IPS-20b (cell line): ENCODE measurements around the gene URGCP.

Experiments used
- H3K27ac ChIP-seq: one replicate; pipeline ENCODE4 v1.5.1; 2013; ENCODE audit warnings: low read length
- H3K27me3 ChIP-seq: 2 replicates; pipeline ENCODE4 v1.6.1; 2013; ENCODE audit warnings: mild to moderate bottlenecking, low read length, inconsistent platforms; ENCODE audit not compliant: insufficient read depth
- H3K36me3 ChIP-seq: 2 replicates; pipeline ENCODE4 v1.6.1; 2013; ENCODE audit warnings: low read depth, mild to moderate bottlenecking, inconsistent platforms, low read length, moderate library complexity; ENCODE audit not compliant: insufficient read depth
- H3K4me1 ChIP-seq: 2 replicates; pipeline ENCODE4 v1.6.1; 2013; ENCODE audit warnings: mild to moderate bottlenecking, control low read depth, inconsistent platforms, low read length, moderate library complexity; ENCODE audit not compliant: insufficient read depth
- H3K4me3 ChIP-seq: 2 replicates; pipeline ENCODE4 v1.5.1; 2013; ENCODE audit warnings: mild to moderate bottlenecking, low read length, inconsistent platforms
- H3K9ac ChIP-seq: 2 replicates; pipeline ENCODE4 v1.6.1; 2013; ENCODE audit warnings: low read depth, mild to moderate bottlenecking, inconsistent platforms, low read length, moderate library complexity
- H3K9me3 ChIP-seq: 2 replicates; pipeline ENCODE4 v1.6.1; 2013; ENCODE audit warnings: mild to moderate bottlenecking, low read depth, low read length, inconsistent platforms; ENCODE audit not compliant: insufficient read depth

The URGCP gene

DNA sequence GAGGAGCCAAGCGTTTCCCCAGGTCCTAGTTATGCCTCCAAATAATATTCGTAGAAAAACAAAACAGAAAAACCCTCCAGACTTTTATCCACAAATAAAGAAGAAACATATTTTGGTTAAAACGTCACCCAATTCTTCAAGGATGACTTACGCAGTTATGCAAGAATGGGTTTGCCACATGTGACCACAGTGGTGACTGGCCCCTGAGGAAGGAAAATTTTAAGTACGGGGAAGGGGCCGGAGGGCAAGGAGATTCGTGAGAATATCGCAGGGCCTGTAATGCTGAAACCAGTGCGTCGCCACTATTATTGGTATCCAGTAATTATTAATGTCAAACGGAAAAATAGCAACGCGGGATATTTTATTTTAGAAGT is 36.5 kb downstream of the URGCP start:
- Histone ChIP-seq H3K9ac (peak overlapping the region; percentile 82; the same call in 1 of the 2 replicates), H3K4me1 (peaks cover 13% of the 10 kb centered on the region; the same call in 1 of the 2 replicates)

DNA sequence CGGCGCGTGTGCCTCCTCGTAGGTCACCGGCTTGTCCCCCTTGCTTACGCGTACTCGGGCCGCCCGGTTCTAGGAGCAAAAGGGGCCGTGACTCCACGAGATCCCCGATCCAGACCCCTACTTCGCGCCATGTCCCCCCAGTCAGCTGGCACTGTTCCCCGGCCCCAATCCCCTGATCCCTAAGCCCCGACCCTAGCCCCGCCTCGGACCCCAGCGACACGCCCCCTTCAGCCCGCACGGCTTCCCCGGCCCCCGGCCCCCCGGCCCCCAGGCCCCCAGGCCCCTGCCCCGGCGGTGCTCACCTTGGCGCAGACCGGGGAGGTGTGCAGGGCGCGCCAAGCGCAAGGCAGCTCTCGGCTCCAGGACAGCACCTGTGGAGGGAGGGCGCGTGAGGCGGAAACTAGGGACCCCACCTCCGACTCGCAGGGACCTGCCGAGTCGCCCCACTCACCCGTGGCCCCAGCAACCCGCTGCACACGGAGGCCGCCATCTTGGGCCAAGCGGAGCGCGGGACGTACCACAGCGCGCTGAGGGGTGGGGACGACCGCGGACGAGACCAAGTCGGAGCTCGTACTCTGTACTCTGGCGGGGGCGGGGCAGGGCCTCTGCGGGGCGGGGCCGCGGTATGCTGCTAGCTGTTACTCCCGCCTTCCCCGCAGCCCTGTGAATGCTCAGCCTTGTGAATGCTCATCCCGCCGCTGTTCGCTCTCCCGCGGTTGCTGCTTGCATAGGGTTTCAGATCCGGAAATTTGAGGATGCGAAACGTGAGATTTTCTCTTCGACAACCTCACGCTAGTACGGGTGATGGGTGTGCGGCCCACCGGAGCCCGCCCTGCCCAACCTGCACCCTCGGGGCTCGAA is 37.2 kb downstream of the URGCP start, which contains the start of gene MRPS24:
TSS of gene MRPS24 (minus strand) at position 512 of the 861 bp plus-strand sequence. CDS start at position 490, 22 bp downstream.
- Histone ChIP-seq H3K27ac (peak within 1 kb of the TSS; percentile 45), H3K36me3 (peaks cover 25% of the 10 kb centered on the region), H3K4me3 (peak within 1 kb of the TSS; percentile 85), H3K27me3 (no peaks in the 10 kb centered on the region), H3K4me1 (peaks cover 13% of the 10 kb centered on the region; the same call in 1 of the 2 replicates), H3K9ac (peak within 1 kb of the TSS; percentile 82; the same call in 1 of the 2 replicates), H3K9me3 (no peaks in the 10 kb centered on the region; the same call in 1 of the 2 replicates)

More for the DNA sequence above, 36.5 kb downstream of the URGCP start:
- peak overlapping the region; percentile 85; the same call in 1 of the 2 replicates for H3K4me3 ChIP-seq
- no peaks in the 10 kb centered on the region for H3K27me3 ChIP-seq
- no peak overlapping the region for H3K27ac ChIP-seq
- no peaks in the 10 kb centered on the region; the same call in 1 of the 2 replicates for H3K9me3 ChIP-seq
- peaks cover 25% of the 10 kb centered on the region for H3K36me3 ChIP-seq

DNA sequence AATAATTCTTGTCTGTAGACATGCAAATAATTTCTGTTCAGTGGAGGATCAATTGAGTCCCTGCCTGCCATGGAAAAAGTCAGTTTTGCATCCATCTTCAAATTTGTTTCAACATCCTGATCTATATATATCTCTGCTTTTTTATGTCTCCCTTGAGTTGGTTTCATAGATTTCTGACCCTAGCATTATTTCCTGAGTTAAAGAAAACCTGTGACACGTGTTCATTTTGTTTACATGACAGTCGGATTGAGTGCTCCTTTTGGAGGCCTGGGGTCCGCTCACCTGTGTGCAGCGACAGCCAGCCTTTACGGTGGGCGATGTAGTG is 37.8 kb downstream of the URGCP start:
- Histone ChIP-seq H3K36me3 (peaks cover 25% of the 10 kb centered on the region), H3K27ac (no peak overlapping the region), H3K9me3 (no peaks in the 10 kb centered on the region; the same call in 1 of the 2 replicates), H3K4me1 (peaks cover 13% of the 10 kb centered on the region; the same call in 1 of the 2 replicates), H3K27me3 (no peaks in the 10 kb centered on the region), H3K9ac (peak overlapping the region; percentile 82; the same call in 1 of the 2 replicates), H3K4me3 (peak overlapping the region; percentile 85)

DNA sequence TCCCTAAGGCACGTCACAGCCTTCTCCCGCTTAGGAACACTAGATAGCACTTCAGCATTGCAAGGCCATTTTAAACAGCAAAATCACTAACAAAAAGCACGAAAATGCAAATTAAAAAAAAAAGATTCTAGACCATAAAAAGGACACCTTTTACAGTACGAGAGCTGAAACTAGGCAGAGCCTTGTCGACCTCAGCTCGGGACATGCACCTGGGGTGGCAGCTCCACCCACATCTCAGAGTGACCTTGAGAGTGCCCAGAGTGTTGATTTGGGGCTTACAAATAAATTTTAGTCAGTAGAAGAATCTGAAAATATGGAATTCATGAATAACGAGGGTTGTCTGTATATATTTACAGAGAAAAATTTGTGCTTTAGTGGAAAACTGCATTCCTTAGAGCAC is 38.2 kb downstream of the URGCP start:
- H3K27ac ChIP-seq: no peak overlapping the region
- H3K4me3 ChIP-seq: peak overlapping the region; percentile 85
- no peaks in the 10 kb centered on the region for H3K27me3 ChIP-seq
- peak overlapping the region; percentile 82; the same call in 1 of the 2 replicates for H3K9ac ChIP-seq
- peaks cover 25% of the 10 kb centered on the region for H3K36me3 ChIP-seq
- H3K4me1 ChIP-seq: peaks cover 13% of the 10 kb centered on the region; the same call in 1 of the 2 replicates
- no peaks in the 10 kb centered on the region; the same call in 1 of the 2 replicates for H3K9me3 ChIP-seq

DNA sequence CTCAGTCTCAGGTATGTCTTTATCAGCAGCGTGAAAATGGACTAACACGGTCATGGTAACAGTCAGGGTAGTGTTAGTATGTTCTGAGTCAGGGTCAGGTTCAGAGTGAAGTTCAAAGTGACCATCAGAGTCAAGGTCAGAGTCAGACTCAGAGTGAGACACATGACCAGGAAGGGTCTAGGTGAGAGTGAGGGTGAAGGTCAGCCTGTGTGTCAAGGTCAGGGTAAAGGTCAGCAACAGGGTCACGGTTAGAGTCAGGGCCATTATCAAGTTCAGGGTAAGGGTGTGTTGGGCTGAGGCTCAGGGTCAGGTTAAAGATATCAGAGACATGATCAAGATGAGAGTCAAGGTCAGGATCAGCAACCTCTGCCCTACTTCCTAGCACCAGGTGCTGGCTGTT is 41.1 kb downstream of the URGCP start:
- no peaks in the 10 kb centered on the region; the same call in 1 of the 2 replicates for H3K9me3 ChIP-seq
- H3K4me1 ChIP-seq: peaks cover 6% of the 10 kb centered on the region; the same call in 1 of the 2 replicates
- H3K27me3 ChIP-seq: no peaks in the 10 kb centered on the region
- no peak overlapping the region for H3K4me3 ChIP-seq
- peaks cover 25% of the 10 kb centered on the region for H3K36me3 ChIP-seq
- no peak overlapping the region for H3K27ac ChIP-seq
- H3K9ac ChIP-seq: no peak overlapping the region

DNA sequence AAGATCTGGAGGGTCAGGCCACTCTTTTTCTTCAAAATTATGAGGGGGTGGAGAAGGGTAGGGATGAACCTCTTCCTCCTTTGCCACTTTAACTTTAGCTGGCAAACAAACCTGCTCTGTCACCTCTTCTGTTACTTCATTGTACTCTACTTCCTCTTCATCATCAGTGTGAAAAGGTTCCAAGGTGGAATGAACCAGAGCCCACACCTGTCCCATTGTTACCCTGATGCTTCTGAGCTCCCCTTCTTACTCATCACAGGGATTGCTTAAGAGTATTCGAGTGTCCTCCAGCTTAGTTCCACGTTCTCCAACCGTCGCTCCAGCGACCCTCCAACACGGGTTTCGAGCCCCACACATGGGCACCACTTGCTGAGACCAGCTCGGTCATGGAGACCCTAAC is 42.3 kb downstream of the URGCP start:
- Histone ChIP-seq H3K4me3 (no peak overlapping the region), H3K9me3 (no peaks in the 10 kb centered on the region; the same call in 1 of the 2 replicates), H3K27ac (no peak overlapping the region), H3K27me3 (no peaks in the 10 kb centered on the region), H3K36me3 (peaks cover 25% of the 10 kb centered on the region), H3K9ac (no peak overlapping the region), H3K4me1 (peaks cover 4% of the 10 kb centered on the region; the same call in 1 of the 2 replicates)

DNA sequence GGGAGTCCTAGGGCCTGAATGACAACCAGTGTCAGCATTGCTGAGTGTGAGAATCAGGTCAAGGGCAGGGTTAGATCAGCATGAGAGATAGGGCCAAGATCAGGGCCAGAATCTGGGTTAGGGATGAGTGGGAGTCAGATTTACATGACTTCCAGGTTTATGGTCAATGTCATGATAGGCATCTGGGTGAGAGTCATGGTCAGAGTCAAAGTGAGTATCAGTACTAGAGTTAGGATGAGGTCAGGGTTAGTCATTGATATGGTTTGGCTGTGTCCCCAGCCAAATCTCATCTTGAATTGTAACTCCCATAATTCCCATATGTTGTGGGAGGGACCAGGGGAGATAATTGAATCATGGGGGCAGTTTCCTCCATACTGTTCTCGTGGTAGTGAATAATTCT is 49.4 kb downstream of the URGCP start:
- Histone ChIP-seq H3K36me3 (no peaks in the 10 kb centered on the region), H3K27me3 (no peaks in the 10 kb centered on the region), H3K4me3 (no peak overlapping the region), H3K9me3 (no peaks in the 10 kb centered on the region), H3K27ac (no peak overlapping the region), H3K4me1 (no peaks in the 10 kb centered on the region), H3K9ac (no peak overlapping the region)

DNA sequence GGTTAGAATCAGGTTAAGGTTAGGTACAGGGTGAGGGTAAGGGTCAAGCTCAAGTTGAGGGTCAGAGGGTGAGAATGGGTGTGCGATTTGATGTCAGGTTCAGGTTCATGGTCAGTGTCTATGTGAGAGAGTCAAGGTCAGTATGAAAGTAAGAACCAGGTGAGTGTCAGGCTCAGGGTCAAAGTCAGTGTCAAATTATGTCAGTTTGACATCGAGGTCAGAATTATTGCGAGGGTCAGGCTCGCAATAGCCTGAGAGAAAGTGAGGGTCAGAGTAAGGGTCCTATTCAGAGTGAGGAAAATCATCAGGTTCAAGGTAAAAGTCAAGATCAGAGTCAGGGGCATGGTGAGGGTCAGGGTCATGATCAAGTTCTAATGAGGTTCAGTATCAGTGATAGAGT is 50.1 kb downstream of the URGCP start:
- Histone ChIP-seq H3K36me3 (no peaks in the 10 kb centered on the region), H3K27me3 (no peaks in the 10 kb centered on the region), H3K4me3 (no peak overlapping the region), H3K27ac (no peak overlapping the region), H3K9ac (no peak overlapping the region), H3K4me1 (no peaks in the 10 kb centered on the region), H3K9me3 (no peaks in the 10 kb centered on the region)

DNA sequence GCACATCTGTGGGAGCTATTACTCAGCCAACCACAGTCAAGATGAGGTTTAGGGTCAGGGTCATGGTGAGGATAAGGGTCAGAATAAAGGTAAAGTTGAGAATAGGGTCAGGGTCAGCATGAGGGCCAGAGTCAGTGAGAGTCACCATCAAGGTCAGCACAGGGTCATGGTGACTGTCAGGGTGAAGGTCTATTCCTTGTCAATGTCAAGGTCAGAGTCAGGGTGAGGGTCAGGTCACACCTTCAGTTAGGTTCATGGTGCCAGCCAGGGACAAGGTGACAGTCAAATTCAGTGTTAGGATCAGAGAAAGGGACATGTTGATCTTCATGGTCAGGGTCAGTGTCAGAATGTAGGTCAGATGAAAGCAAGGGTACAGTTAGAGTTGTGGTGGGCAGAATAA is 51.2 kb downstream of the URGCP start:
- no peak overlapping the region for H3K27ac ChIP-seq
- no peaks in the 10 kb centered on the region for H3K4me1 ChIP-seq
- no peaks in the 10 kb centered on the region for H3K9me3 ChIP-seq
- no peak overlapping the region for H3K4me3 ChIP-seq
- no peaks in the 10 kb centered on the region for H3K27me3 ChIP-seq
- H3K36me3 ChIP-seq: no peaks in the 10 kb centered on the region
- H3K9ac ChIP-seq: no peak overlapping the region

DNA sequence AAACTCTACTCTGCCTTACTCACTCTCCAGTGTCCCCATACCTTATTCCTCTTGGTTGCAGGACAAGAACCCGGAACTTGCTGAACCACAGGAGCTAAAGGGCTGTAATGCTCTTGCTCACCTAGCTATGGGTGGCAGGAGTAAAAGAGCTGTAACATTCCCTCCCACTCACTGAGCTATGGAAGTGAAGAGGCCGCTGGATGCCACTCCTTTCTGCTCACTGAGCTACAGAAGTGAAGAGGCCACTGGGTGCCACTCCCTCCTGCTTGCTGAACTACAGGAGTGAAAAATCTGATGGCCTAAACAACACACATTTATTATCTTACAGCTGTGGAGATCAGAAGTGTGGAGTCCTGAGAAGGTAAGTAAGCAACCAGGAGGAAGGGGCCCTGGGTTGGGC is 54.6 kb downstream of the URGCP start:
- Histone ChIP-seq H3K9me3 (no peaks in the 10 kb centered on the region), H3K4me1 (no peaks in the 10 kb centered on the region), H3K9ac (no peak overlapping the region), H3K27me3 (no peaks in the 10 kb centered on the region), H3K27ac (no peak overlapping the region), H3K36me3 (no peaks in the 10 kb centered on the region), H3K4me3 (no peak overlapping the region)

DNA sequence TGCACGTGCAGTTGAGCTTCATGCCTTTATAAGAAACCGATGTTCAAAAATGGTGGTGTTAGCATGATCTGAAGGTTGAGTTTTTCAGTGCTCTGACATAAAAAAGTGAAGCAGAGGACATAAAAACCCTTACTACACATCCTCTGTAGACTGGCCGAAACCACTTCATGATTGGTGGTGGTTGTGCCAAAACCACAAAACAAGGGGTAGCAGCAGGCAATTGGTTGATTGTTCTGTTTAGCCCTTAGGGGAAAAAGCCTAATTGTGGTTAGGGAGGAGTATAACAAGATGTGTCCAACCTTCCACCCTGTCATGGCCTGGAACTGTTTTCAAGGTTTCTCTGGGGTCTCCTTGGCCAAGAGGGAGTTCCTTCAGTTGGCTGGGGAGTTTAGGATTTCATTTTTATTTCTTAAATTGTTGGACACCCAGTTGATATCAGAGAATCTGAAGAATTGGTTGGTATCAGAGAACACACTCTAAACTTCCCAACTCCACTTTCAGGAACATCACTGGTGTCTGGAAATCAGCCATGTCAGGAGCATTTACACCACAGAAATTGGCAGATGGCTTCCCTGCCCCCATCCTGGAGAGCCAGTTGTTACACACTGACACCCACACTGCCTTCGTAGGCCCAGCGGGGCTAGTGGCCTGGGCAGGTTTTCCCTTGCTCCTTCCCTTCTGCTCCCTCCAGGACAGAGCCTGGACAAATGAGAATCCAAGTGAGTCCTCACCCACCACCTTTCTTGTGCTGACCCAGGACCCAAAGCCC is 55.9 kb downstream of the URGCP start:
- H3K36me3 ChIP-seq: no peaks in the 10 kb centered on the region
- no peaks in the 10 kb centered on the region for H3K27me3 ChIP-seq
- H3K9me3 ChIP-seq: no peaks in the 10 kb centered on the region
- H3K27ac ChIP-seq: no peak overlapping the region
- no peak overlapping the region for H3K9ac ChIP-seq
- H3K4me3 ChIP-seq: no peak overlapping the region
- H3K4me1 ChIP-seq: no peaks in the 10 kb centered on the region
